ENCODE measurements around the gene DSCAM. TPM values are rescaled to one million over a fixed set of nuclear protein-coding genes. Genes with fewer than 3 reads are reported as not detected.

DSCAM gene
- total and polyA plus RNA-seq, 5 donors = under 0.01 TPM; not detected in 4

GRCh38 chr21:40129809-40130208 lies 717.1 kb downstream of the DSCAM start:
- H3K4me1 ChIP-seq (ENCODE audit: control insufficient read depth, insufficient read depth, low read length) = no peaks in the 10 kb centered on the region
- intact Hi-C loops (cut with DNase I) = loop anchor here in 3 of 4 donors (10.0 kb wide), 3 partner anchors 265 to 345 kb away; partner anchors contain the start of gene PCP4 (in 1 of the 3)
- no peak for ATAC-seq
- no peaks in the 10 kb centered on the region for H3K27me3 ChIP-seq (ENCODE audit: control insufficient read depth, insufficient read depth)
- H3K4me3 ChIP-seq (ENCODE audit: low read length) = no peak overlapping the region
- no peak overlapping the region for H3K27ac ChIP-seq (ENCODE audit: low read length)
- WGBS = 91% methylated on average over 1 of the region's 1 CpG
- no peaks in the 10 kb centered on the region for H3K9me3 ChIP-seq (ENCODE audit: control insufficient read depth, low read length)
- DNase-seq = no peak

- H3K27ac ChIP-seq (ENCODE audit: low read length) = no peak overlapping the region
- H3K9me3 ChIP-seq (ENCODE audit: control insufficient read depth, low read length) = no peaks in the 10 kb centered on the region
- ATAC-seq (no peak), DNase-seq (no peak)
- H3K4me1 ChIP-seq (ENCODE audit: control insufficient read depth, insufficient read depth, low read length) = no peaks in the 10 kb centered on the region
- no peaks in the 10 kb centered on the region for H3K27me3 ChIP-seq (ENCODE audit: control insufficient read depth, insufficient read depth)
- 82% methylated on average over 5 of the region's 5 CpGs for WGBS
- intact Hi-C loops (cut with DNase I) = loop anchor here in 3 of 4 donors (10.0 kb wide), 3 partner anchors 264 to 344 kb away; partner anchors contain the start of gene PCP4 (in 1 of the 3)
- H3K4me3 ChIP-seq (ENCODE audit: low read length) = no peak overlapping the region
These were observed 718.1 kb downstream of the DSCAM start for GRCh38 chr21:40128891-40129290.

GRCh38 chr21:40120940-40121575 lies 725.9 kb downstream of the DSCAM start:
- DNase-seq = no peak
- intact Hi-C loops (cut with DNase I) = loop anchor here (2.0 to 10.0 kb wide), 5 partner anchors 254 to 336 kb away; partner anchors contain the start of gene PCP4 (in 2 of the 4)
- 29% methylated on average over 4 of the region's 4 CpGs for WGBS
- Histone ChIP-seq H3K27me3 (ENCODE audit: control insufficient read depth, insufficient read depth) (no peaks in the 10 kb centered on the region), H3K4me1 (ENCODE audit: control insufficient read depth, insufficient read depth, low read length) (no peaks in the 10 kb centered on the region), H3K9me3 (ENCODE audit: control insufficient read depth, low read length) (no peaks in the 10 kb centered on the region), H3K4me3 (ENCODE audit: low read length) (no peak overlapping the region), H3K27ac (ENCODE audit: low read length) (no peak overlapping the region)
- ATAC-seq = no peak

GRCh38 chr21:40118527-40118926 lies 728.4 kb downstream of the DSCAM start:
- 85% methylated on average over 9 of the region's 9 CpGs for WGBS
- no peak for DNase-seq
- Histone ChIP-seq H3K27ac (ENCODE audit: low read length) (no peak overlapping the region), H3K4me3 (ENCODE audit: low read length) (no peak overlapping the region), H3K4me1 (ENCODE audit: control insufficient read depth, insufficient read depth, low read length) (no peaks in the 10 kb centered on the region), H3K27me3 (ENCODE audit: control insufficient read depth, insufficient read depth) (no peaks in the 10 kb centered on the region), H3K9me3 (ENCODE audit: control insufficient read depth, low read length) (no peaks in the 10 kb centered on the region)
- intact Hi-C loops (cut with DNase I) = no loop called here
- ATAC-seq = no peak

- DNase-seq (no peak), ATAC-seq (no peak)
- intact Hi-C loops (cut with DNase I) = no loop called here
- H3K27ac ChIP-seq (ENCODE audit: low read length) = no peak overlapping the region
- no peaks in the 10 kb centered on the region for H3K9me3 ChIP-seq (ENCODE audit: control insufficient read depth, low read length)
- 89% methylated on average over 4 of the region's 4 CpGs for WGBS
- no peak overlapping the region for H3K4me3 ChIP-seq (ENCODE audit: low read length)
- no peaks in the 10 kb centered on the region for H3K27me3 ChIP-seq (ENCODE audit: control insufficient read depth, insufficient read depth)
- H3K4me1 ChIP-seq (ENCODE audit: control insufficient read depth, insufficient read depth, low read length) = no peaks in the 10 kb centered on the region
These were observed 729.7 kb downstream of the DSCAM start for GRCh38 chr21:40117236-40117635.

GRCh38 chr21:40115775-40116174 lies 731.2 kb downstream of the DSCAM start:
- intact Hi-C loops (cut with DNase I) = no loop called here
- Histone ChIP-seq H3K27me3 (ENCODE audit: control insufficient read depth, insufficient read depth) (no peaks in the 10 kb centered on the region), H3K4me1 (ENCODE audit: control insufficient read depth, insufficient read depth, low read length) (no peaks in the 10 kb centered on the region), H3K27ac (ENCODE audit: low read length) (no peak overlapping the region), H3K9me3 (ENCODE audit: control insufficient read depth, low read length) (no peaks in the 10 kb centered on the region), H3K4me3 (ENCODE audit: low read length) (no peak overlapping the region)
- no peak for ATAC-seq
- DNase-seq = no peak

- intact Hi-C loops (cut with DNase I) = no loop called here
- Histone ChIP-seq H3K27me3 (ENCODE audit: control insufficient read depth, insufficient read depth) (no peaks in the 10 kb centered on the region), H3K27ac (ENCODE audit: low read length) (no peak overlapping the region), H3K4me1 (ENCODE audit: control insufficient read depth, insufficient read depth, low read length) (no peaks in the 10 kb centered on the region), H3K9me3 (ENCODE audit: control insufficient read depth, low read length) (no peaks in the 10 kb centered on the region), H3K4me3 (ENCODE audit: low read length) (no peak overlapping the region)
- 74% methylated on average over 3 of the region's 3 CpGs for WGBS
- ATAC-seq (no peak), DNase-seq (no peak)
These were observed 744.3 kb downstream of the DSCAM start for GRCh38 chr21:40102682-40103081.

GRCh38 chr21:40099809-40100208 lies 747.1 kb downstream of the DSCAM start:
- 85% methylated on average over 3 of the region's 3 CpGs for WGBS
- H3K9me3 ChIP-seq (ENCODE audit: control insufficient read depth, low read length) = no peaks in the 10 kb centered on the region
- intact Hi-C loops (cut with DNase I) = no loop called here
- ATAC-seq (no peak), DNase-seq (no peak)
- H3K27me3 ChIP-seq (ENCODE audit: control insufficient read depth, insufficient read depth) = no peaks in the 10 kb centered on the region
- H3K27ac ChIP-seq (ENCODE audit: low read length) = no peak overlapping the region
- no peak overlapping the region for H3K4me3 ChIP-seq (ENCODE audit: low read length)
- no peaks in the 10 kb centered on the region for H3K4me1 ChIP-seq (ENCODE audit: control insufficient read depth, insufficient read depth, low read length)

GRCh38 chr21:40095477-40095876 lies 751.5 kb downstream of the DSCAM start:
- no peaks in the 10 kb centered on the region for H3K9me3 ChIP-seq (ENCODE audit: control insufficient read depth, low read length)
- no peaks in the 10 kb centered on the region for H3K4me1 ChIP-seq (ENCODE audit: control insufficient read depth, insufficient read depth, low read length)
- intact Hi-C loops (cut with DNase I) = no loop called here
- no peak overlapping the region for H3K4me3 ChIP-seq (ENCODE audit: low read length)
- WGBS = 58% methylated on average over 3 of the region's 3 CpGs
- no peak for DNase-seq
- ATAC-seq = no peak
- H3K27ac ChIP-seq (ENCODE audit: low read length) = no peak overlapping the region
- H3K27me3 ChIP-seq (ENCODE audit: control insufficient read depth, insufficient read depth) = no peaks in the 10 kb centered on the region

GRCh38 chr21:40080385-40080784 lies 766.6 kb downstream of the DSCAM start:
- Histone ChIP-seq H3K9me3 (ENCODE audit: control insufficient read depth, low read length) (no peaks in the 10 kb centered on the region), H3K4me1 (ENCODE audit: control insufficient read depth, insufficient read depth, low read length) (no peaks in the 10 kb centered on the region), H3K27ac (ENCODE audit: low read length) (no peak overlapping the region), H3K4me3 (ENCODE audit: low read length) (no peak overlapping the region), H3K27me3 (ENCODE audit: control insufficient read depth, insufficient read depth) (no peaks in the 10 kb centered on the region)
- ATAC-seq (no peak), DNase-seq (no peak)
- intact Hi-C loops (cut with DNase I) = no loop called here
- 68% methylated on average over 3 of the region's 3 CpGs for WGBS

GRCh38 chr21:40074710-40075109 lies 772.2 kb downstream of the DSCAM start:
- no peak overlapping the region for H3K4me3 ChIP-seq (ENCODE audit: low read length)
- 83% methylated on average over 8 of the region's 8 CpGs for WGBS
- no peaks in the 10 kb centered on the region for H3K4me1 ChIP-seq (ENCODE audit: control insufficient read depth, insufficient read depth, low read length)
- no peak for ATAC-seq
- no peaks in the 10 kb centered on the region for H3K27me3 ChIP-seq (ENCODE audit: control insufficient read depth, insufficient read depth)
- DNase-seq = no peak
- intact Hi-C loops (cut with DNase I) = no loop called here
- H3K27ac ChIP-seq (ENCODE audit: low read length) = no peak overlapping the region
- H3K9me3 ChIP-seq (ENCODE audit: control insufficient read depth, low read length) = no peaks in the 10 kb centered on the region

GRCh38 chr21:40074198-40074597 lies 772.8 kb downstream of the DSCAM start:
- ATAC-seq (peak; percentile 44 to 86), DNase-seq (no peak)
- Histone ChIP-seq H3K4me1 (ENCODE audit: control insufficient read depth, insufficient read depth, low read length) (no peaks in the 10 kb centered on the region), H3K9me3 (ENCODE audit: control insufficient read depth, low read length) (no peaks in the 10 kb centered on the region), H3K27ac (ENCODE audit: low read length) (no peak overlapping the region), H3K4me3 (ENCODE audit: low read length) (no peak overlapping the region), H3K27me3 (ENCODE audit: control insufficient read depth, insufficient read depth) (no peaks in the 10 kb centered on the region)
- 31% methylated on average over 6 of the region's 6 CpGs for WGBS
- intact Hi-C loops (cut with DNase I) = no loop called here

Measured in right cardiac atrium (tissue), 5 donors.